GM18499 (cell line): ENCODE measurements around the gene MMP17.

ENCODE experiments used
- ATAC-seq: cut with Tn5 transposase; IDR thresholded peaks from one replicate; pipeline ENCODE4 v1.9.1; 2021; ENCODE audit warnings: moderate number of reproducible peaks; ENCODE audit not compliant: insufficient read depth, unreplicated experiment

MMP17 gene

DNA sequence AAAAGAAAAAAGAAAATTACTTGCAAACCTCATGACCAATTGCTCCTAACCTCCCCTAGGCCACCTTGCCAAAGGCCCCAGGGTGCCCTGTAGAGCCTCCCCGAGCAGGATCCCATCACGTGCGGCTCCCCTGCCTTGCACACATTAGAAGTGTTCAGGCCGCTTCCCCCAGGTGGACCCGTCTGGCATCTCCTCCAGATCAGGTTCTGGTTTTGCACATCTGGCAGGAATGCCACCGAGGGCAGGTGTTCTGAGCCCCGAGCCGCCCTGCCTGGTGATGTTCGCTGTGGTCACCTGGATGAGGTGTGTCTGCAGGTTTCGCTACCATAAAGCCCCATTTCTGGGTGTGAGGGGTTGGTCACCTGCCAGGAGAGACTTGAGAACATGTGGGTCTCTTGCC, 19.3 kb downstream of the MMP17 start:
- no peak for ATAC-seq

DNA sequence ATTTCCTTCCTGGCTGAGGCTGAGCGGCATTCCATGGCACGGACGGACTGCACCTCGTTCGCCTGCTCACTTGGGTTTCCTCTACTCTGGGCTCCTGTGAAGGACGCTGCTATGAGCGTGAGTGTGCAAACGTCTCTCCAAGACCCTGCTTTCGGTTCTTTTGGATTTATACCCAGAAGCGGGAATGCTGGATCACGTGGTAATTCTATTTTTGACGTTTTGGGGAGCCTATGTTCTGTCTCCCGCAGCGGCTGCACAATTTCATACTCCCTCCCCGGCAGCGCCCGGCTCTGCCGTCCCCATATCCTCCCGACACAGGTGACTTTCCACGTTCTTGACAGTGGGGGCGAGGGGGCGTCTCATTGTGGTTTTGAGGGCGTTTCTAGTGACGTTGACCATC, 20.6 kb downstream of the MMP17 start:
- ATAC-seq, result no peak

DNA sequence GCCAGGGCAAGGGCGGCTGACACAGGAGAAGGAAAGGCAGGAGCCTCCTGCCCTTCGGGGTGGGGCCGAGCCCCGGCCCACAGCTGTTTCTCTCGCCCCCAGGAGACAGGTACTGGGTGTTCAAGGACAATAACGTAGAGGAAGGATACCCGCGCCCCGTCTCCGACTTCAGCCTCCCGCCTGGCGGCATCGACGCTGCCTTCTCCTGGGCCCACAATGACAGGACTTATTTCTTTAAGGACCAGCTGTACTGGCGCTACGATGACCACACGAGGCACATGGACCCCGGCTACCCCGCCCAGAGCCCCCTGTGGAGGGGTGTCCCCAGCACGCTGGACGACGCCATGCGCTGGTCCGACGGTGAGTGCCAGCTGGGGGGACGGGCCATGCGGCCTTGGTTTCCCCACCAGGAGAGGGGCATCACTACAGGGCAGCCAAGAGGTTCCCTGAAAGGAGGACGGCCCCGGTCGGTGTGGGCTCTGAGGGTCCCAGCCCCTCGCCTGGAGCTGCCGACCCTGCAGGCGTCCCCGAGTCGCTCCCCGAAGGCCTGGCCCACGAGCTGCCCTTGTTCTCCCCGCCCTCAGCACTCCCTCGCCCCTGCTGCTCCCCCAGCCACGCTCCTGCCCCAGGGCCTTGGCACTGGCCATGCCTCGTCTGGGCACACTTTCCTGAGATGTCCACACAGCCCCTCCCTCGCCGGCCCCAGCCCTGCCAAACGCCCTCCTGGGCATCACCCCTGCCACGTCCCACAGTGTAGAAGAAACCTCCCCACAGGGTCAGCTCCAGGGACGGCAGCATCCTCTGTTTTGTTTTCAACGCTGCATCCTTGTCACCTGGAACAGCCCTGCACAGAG, 21.7 kb downstream of the MMP17 start:
- ATAC-seq, result no peak

DNA sequence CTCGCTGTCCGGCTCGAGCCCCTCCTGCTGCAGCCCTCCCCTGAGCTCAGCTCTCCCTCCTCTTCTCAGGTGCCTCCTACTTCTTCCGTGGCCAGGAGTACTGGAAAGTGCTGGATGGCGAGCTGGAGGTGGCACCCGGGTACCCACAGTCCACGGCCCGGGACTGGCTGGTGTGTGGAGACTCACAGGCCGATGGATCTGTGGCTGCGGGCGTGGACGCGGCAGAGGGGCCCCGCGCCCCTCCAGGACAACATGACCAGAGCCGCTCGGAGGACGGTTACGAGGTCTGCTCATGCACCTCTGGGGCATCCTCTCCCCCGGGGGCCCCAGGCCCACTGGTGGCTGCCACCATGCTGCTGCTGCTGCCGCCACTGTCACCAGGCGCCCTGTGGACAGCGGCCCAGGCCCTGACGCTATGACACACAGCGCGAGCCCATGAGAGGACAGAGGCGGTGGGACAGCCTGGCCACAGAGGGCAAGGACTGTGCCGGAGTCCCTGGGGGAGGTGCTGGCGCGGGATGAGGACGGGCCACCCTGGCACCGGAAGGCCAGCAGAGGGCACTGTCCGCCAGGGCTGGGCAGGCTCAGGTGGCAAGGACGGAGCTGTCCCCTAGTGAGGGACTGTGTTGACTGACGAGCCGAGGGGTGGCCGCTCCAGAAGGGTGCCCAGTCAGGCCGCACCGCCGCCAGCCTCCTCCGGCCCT, 22.8 kb downstream of the MMP17 start:
- ATAC-seq, result no peak

DNA sequence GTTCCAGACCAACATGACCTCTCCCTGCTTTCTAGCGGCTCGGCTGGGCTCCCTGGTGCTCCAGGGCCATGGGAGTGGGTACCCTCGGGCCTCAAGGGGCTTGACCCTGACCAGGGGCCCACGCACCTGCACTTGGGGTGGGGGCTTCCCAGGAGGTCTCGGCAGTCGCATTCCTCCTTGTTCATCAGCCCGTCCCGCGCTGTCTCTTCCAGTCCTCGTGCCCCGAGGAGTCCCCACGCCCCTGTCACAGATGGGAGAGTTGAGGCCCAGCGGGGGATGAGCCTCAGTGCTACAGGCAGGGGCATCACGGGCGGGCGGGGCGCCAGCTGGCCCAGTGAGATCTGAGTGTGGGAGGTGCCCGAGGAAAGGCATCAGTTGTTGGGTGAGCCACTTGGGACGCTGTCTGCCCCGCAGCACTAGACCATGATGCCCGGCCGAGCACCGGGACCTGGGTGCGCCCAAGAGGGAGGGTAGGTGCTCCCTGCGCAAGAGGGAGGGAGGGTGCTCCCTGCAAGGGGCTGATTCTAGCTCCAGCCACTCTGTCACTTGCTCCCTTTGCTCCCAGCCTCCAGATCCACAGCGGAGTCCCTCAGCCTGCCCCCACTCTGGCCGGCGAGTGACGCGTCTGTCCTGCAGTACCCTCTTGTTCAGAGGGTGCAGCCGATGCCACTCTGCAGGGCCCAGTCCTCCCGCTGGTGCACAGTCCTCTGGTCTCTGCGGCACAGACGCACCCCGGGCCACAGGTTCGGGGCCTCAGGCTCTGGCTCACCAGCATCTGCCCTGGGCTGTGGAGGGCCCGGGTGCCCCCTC, 23.8 kb downstream of the MMP17 start:
- no peak for ATAC-seq

DNA sequence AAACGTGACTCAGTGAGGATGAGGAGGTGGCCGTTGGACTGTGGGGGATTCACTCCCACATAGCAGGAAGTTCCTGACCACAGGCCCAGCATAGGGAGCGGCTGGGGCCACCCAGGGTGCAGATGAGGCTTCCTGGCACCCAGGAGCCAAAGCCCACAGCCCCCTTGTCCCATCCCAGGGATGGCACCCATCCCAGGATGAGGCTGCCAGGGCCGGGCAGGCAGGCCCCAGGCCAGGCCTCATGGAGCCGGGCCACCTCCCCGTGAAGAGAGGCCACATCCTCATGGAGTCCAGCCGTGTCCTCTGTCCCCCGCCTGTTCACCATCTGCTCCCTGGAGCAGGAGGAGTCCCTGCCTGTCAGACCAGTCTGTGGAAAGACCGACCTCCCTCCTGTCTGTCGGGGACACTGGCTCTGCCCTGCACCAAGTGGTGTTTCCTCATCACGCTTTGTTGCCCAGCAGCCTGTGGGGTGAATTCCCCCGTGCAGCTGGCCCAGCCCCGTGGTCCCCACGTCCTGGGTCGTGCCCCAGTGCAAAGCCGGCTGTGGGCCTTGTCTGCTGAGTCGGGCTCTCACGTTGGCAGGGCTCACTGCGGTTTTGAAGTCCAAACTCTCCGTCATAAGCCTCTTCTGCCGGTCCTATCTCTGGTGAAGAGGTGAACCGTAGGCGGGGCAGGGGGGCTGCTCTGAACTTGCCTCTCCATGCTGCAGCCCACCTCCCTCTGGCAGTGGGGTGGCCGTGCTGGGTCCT, 24.5 kb downstream of the MMP17 start:
- ATAC-seq, result no peak

DNA sequence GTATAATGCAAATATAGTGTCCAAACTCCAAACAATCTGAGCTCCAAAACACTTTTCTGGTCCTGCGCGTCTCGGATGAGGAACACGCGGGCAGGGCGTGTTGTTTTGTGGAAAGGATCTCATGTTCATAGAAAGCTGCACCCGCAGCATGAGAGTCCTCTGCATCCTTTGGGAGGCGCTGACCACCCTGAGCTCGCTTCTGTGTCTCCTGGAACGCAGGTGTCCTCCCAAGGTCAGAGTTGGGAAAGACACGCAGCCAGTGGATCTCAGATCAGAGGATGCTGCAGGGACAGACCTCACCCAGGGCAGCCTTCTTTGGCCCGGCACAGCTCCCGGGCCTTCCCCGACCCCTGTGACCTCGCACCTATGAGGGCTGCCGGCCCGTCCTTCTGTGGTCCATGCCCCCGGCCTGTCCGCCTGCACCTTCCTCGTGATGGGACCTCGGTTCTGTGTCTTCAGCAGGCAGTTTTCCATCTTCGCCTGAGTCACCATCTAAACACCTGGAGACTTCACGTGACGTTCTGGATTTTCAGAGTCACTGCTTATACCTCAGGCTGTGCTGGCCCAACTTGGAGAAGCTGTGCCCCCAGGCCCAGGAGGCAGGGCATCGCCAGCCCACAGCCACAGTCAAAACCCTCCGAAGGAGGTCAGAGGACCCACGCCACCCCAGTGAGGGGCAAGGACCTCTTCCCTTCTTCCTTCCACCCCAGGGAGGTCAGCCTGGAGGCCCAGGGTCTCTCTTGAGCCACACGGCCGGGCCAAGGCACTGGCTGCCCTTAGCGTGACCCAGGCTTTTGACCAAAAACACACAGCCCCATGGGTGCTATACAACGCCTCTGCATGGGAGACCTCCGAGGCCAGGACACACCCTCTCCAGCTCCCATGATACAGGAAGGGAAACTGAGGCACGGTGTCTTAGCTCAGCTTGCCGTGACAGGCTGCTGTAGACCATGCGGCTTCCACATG, 25.9 kb downstream of the MMP17 start:
- no peak for ATAC-seq

DNA sequence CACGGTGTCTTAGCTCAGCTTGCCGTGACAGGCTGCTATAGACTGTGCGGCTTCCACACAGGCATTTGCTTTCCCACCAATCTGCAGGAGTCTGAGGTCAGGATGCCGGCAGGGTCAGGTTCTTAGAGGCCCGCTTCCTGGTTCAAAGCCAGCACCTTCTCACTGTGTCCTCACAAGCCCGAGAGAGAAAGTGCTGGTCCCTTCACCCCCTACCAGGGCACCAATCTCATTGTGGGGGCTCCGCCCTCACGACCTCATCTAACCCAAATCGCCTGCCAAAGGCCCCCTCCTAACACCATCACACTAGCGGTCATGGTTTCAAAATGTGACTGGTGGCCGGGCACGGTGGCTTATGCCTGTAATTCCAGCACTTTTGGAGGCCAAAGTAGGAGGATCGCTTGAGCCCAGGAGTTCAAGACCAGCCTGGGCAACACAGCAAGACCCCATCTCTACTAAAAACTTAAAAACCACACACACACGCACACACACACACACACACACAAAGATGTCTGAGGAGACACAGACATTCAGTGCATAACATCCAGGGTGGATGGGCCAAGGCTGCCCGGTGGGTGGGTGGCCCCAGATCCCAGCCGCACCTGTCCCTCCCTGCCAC, 26.8 kb downstream of the MMP17 start:
- no peak for ATAC-seq

DNA sequence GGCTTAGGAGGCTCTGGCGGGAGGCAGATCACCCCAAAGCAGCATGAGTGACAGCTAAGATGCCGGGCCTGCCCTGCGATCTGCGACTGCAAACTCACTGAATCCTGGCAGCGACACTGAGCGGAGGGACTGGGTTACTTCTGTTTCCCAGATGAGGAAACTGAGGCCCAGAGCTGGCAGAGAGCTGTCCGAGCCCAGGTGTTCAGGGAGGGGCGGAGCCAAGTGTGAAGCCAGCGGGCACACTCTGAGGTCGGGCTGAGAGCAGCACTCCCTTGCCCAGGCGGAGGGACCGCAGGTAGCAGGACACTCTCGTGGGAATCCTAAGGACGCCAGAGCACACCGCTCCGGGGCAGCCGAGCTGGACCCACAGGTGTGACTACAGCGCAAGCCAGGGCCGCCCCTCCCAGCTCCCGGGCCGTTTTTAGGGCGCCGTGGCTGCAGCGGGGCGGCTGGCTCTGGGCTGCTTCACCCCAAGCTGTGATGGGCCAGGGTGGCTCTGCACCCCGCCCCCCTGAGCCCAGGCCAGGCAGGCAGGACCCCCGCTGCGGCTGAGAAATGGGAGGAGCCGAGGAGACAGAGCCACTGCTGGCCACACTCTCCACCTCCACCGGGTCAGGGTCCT, 27.4 kb downstream of the MMP17 start:
- ATAC-seq, result no peak

DNA sequence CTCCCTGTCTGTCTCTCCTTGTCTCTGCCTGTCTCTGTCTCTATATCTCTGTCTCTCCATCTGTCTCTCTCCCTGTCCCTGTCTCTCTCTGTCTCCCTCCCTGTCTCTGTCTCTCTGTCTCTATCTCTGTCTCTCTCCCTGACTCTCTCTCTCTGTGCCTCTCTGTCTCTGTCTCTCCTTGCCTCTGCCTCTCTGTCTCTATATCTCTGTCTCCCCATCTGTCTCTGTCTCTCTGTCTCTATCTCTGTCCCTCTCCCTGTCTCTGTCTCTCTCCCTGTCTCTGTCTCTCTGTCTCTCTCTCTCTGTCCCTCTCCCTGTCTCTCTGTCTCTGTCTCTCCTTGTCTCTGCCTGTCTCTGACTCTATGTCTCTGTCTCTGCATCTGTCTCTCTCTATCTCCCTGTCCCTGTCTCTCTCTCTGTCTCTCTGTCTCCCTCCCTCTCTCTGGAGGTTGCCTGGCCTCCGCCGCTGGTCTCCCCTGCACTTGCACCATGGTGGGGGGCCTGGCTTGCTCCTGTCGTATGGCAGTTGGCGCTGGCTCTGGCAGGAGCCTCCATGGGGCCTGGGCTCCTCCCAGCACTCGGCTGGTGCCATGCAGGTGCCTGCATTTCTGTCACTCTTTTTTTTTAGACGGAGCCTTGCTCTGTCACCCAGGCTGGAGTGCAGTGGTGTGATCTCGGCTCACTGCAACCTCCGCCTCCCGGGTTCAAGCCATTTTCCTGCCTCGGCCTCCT, 28.3 kb downstream of the MMP17 start:
- ATAC-seq, result no peak

DNA sequence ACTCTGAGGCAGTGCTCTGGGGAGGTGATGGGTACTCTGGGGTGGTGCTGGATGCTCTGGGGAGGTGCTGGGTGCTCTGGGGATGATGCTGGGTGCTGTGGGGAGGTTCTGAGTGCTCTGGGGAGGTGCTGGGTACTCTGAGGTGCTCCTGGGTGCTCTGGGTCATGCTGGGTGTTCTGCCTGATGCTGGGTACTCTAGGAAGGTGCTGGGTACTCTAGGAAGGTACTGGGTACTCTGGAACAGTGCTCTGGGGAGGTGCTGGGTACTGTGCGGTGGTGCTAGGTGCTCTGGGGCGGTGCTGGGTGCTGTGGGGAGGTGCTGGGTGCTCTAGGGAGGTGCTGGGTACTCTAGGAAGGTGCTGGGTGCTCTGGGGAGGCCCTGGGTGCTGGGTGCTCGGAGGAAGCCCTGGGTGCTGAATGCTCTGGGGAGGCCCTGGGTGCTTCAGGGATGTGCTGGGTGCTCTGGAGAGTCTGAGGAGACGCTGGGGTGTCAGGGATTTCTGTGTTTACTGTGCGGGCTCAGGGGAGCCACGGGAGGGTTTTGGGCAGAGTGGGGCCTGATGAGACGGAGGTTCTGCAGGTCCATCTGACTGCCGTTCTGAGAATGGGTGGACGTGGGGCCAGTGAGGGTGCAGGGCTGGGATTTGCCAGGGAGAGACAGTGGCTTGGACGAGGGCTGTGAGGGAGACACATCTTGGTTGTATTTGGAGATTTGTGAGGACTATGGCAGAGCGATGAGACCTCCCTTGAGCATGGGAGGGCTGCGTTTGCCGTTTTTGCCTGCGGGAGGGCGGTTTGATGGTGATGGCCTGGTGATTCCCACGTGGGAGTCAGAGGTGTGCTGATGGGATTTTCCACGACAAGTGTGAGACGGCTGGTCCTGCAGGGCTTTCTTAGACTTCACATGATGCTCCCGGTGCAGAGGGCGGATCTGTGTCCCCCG, 30.0 kb downstream of the MMP17 start:
- no peak for ATAC-seq

DNA sequence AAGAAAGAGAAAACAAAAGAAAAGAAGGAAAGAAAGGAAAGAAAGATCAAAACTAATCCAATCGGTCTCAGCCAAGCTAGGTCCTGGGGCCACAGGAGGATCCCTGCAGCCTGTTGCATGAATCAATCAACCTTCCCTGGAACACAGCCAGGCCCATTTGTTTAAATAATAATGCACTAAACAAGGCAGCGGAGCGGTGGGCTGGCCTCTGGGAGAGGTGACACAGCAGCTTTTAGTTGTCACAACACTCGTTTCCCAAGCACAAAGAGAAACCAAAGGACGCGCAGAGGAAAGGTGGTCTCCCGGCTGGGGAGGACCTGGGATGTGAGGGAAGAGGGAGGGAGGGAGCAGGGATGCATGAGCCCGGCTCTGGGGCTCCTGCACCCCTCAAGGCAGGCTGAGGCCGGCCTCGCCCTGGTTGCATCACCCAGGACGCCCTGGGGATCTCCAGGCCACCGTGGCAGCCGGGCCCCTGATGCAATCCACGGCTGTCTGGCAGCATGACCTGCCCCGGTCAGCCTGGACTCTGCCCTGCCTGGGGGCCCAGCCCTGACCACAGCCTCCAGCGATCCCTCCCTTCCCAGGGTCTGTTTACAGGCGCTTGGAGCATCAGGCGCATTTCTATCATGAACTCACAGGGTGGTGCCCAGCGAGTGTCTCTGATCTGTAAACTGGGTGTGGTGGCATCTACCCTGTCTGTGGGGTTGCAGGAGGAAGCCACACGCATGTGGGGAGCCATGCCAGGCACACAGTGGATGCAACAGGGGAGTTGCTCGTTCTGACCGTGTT, 32.5 kb downstream of the MMP17 start:
- ATAC-seq, result no peak

DNA sequence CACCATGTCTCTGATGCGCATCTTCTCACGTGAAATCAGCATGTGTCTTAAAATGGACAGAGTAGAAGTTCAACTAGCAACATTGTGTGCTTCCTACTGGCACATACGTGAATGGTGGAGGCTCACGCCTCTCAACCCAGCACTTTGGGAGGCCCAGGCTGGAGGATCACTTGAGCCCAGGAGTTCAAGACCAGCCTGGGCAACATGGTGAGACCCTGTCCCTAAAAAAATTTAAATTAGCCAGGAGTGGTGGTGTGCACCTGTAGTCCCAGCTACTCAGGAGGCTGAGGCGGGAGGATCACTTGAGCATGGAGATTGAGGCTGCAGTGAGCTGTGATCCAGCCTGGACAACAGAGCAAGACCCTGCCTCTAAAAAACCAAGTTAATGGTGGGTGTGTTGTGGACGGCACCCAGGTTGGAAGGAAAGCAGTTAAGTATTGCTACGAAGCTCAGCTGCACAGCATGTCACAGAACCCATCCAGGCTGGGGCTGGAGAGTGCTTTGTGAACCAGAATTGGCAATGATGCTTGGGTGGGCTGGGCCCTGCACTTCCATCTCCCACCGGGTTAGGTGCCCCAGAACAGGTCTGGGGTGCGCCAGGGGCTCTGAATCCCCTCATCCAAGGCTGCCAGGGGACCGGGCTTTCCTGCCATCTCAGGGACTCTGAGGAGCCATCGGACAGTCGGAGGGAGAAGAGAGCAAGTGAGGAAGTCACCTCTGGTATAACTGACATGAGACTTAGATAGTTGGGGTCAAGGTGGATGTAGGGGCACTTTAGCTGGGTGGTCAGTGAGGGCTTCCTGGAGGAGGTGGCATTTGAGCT, 33.3 kb downstream of the MMP17 start:
- no peak for ATAC-seq

DNA sequence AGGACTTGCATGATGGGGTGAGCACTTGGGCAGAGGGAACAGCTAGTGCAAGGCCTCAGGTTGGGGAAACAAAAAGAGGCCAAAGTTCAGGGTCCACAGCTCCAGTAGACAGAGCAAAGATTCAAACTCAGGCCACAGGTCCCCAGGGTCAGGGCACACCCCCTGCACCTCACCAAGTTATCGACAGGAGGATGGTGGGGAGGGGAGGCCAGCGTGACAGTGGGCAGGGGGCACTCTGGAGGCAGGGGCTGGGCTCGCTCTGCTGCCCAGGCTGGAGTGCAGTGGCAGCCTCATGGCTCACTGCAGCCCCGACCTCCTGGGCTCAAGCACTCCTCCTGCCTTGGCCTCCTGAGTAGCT, 33.9 kb downstream of the MMP17 start:
- no peak for ATAC-seq

DNA sequence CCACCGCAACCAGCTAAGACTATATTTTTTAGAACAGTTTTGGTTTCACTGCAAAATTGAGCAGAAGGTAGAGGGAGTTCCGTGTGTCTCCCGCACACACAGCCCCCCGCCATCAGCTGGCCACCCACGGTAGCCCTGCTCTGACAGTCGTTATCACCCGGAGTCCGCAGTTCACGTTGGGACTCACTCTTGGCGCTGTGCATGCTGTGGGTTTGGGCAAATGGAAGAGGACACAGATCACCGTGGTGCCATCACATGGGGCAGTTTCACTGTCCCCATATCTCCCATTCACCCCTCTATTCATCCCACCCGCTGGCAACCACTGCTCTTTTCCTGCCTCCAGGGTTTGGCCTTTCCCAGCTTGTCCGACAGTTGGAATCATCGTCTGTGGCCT, 34.4 kb downstream of the MMP17 start:
- ATAC-seq, result no peak
